SKM-1 (cell line): ENCODE data around the gene TICRR.
"Not testable (repeated sequence)": the region's sequence is repeated elsewhere in the genome, so short reads cannot be mapped to it uniquely, and the experiment has no call there.

Experiments
- DNase-seq: peaks from one replicate; lab custom pipeline; 2025; ENCODE audit not compliant: unreplicated experiment; lab: John Stamatoyannopoulos, UW

The TICRR gene

GRCh38 chr15:89559769-89560264 is 15.5 kb upstream of the TICRR start:
- DNase-seq = no peak

- DNase-seq = no peak
These were observed 9.1 kb upstream of the TICRR start for GRCh38 chr15:89566181-89566580.

GRCh38 chr15:89566621-89567294 is 8.5 kb upstream of the TICRR start:
- no peak for DNase-seq

GRCh38 chr15:89569090-89569745 is 6.1 kb upstream of the TICRR start:
- no peak for DNase-seq

- DNase-seq = no peak
These were observed 567 bp downstream of the TICRR start for GRCh38 chr15:89575656-89576416.

GRCh38 chr15:89576417-89576773 is 1.1 kb downstream of the TICRR start:
- no peak for DNase-seq

- DNase-seq = no peak
These were observed 2.5 kb downstream of the TICRR start for GRCh38 chr15:89577776-89578115.

GRCh38 chr15:89578146-89578545 is 2.9 kb downstream of the TICRR start:
- no peak for DNase-seq

GRCh38 chr15:89580747-89581146 is 5.5 kb downstream of the TICRR start:
- not testable (repeated sequence) for DNase-seq

- DNase-seq = no peak
These were observed 11.4 kb downstream of the TICRR start for GRCh38 chr15:89586651-89587050.

- no peak for DNase-seq
These were observed 12.7 kb downstream of the TICRR start for GRCh38 chr15:89587955-89588354.

GRCh38 chr15:89591834-89592233 is 16.6 kb downstream of the TICRR start:
- DNase-seq = no peak

GRCh38 chr15:89593018-89593417 is 17.7 kb downstream of the TICRR start:
- DNase-seq = no peak

GRCh38 chr15:89599021-89599420 is 23.8 kb downstream of the TICRR start:
- DNase-seq = no peak

- no peak for DNase-seq
These were observed 36.0 kb downstream of the TICRR start for GRCh38 chr15:89611317-89611716.

GRCh38 chr15:89613031-89613430 is 37.8 kb downstream of the TICRR start:
- DNase-seq = no peak

GRCh38 chr15:89614164-89614563 is 38.9 kb downstream of the TICRR start:
- DNase-seq = no peak

GRCh38 chr15:89615135-89615534 is 39.9 kb downstream of the TICRR start:
- no peak for DNase-seq

- DNase-seq = no peak
These were observed 41.0 kb downstream of the TICRR start for GRCh38 chr15:89616228-89616627.

GRCh38 chr15:89621547-89621946 is 46.3 kb downstream of the TICRR start:
- no peak for DNase-seq

- DNase-seq = no peak
These were observed 47.9 kb downstream of the TICRR start for GRCh38 chr15:89623165-89623564.

GRCh38 chr15:89625716-89626115 is 50.4 kb downstream of the TICRR start:
- DNase-seq = no peak
